ENCODE measurements around the gene PAPSS2. TPM values are rescaled to one million over a fixed set of nuclear protein-coding genes. Genes with fewer than 3 reads are reported as not detected.
"Not testable (repeated sequence)": the region's sequence is repeated elsewhere in the genome, so short reads cannot be mapped to it uniquely, and the experiment has no call there.

The PAPSS2 gene
- total RNA-seq, 1 experiment from 2014 or later, result 24.5 TPM

- no peak overlapping the region for H4K5ac ChIP-seq (ENCODE audit: insufficient read length, low read depth, low read length)
- H3K9me3 ChIP-seq (ENCODE audit: control insufficient read depth, low read depth, low read length), result no peaks in the 10 kb centered on the region
- no peak overlapping the region for H4K8ac ChIP-seq (replicated peaks; ENCODE audit: insufficient read length, low read depth, low read length)
- no peaks in the 10 kb centered on the region for H4K20me1 ChIP-seq (ENCODE audit: control insufficient read depth, insufficient read depth, insufficient read length)
- no peak overlapping the region for H2AK5ac ChIP-seq (ENCODE audit: insufficient read length, low read length)
- H3K56ac ChIP-seq (ENCODE audit: insufficient read length, low read depth, low read length), result no peak overlapping the region
- no peak overlapping the region for H2BK5ac ChIP-seq (ENCODE audit: insufficient read length, low read length)
- no peak overlapping the region for H3K14ac ChIP-seq (ENCODE audit: insufficient read depth, low read length)
- no peaks in the 10 kb centered on the region for H3K79me2 ChIP-seq (ENCODE audit: insufficient read depth, low read length)
- peak overlapping the region in 2 of 3 experiments; percentile 6 to 84; a peak in 5 of 7 replicates for H3K27ac Mint-ChIP-seq
- no peak overlapping the region for H2BK15ac ChIP-seq (ENCODE audit: low read depth, low read length)
- no peak overlapping the region for H2BK20ac ChIP-seq (ENCODE audit: low read depth, low read length, poor library complexity, severe bottlenecking)
- no peaks in the 10 kb centered on the region for H3K79me1 ChIP-seq (ENCODE audit: insufficient read depth, low read depth, low read length, poor library complexity, severe bottlenecking)
- H3K23ac ChIP-seq (ENCODE audit: insufficient read length, low read depth, low read length), result no peak overlapping the region
- H3K23me2 ChIP-seq (ENCODE audit: insufficient read length, low read depth, low read length, poor library complexity, severe bottlenecking), result no peaks in the 10 kb centered on the region
- peaks cover 17 to 19% of the 10 kb centered on the region in 2 experiments for H3K4me1 Mint-ChIP-seq
- WGBS (ENCODE audit: extremely low coverage, insufficient read length, low lambda C conversion rate), result no CpG with 5 or more reads among the region's 7 CpGs
- no peak overlapping the region for H3T11ph ChIP-seq (ENCODE audit: low read length)
- H3K27me3 ChIP-seq (ENCODE audit: insufficient read depth, low read length), result no peaks in the 10 kb centered on the region
- H3K4ac ChIP-seq (ENCODE audit: low read depth, low read length), result no peak overlapping the region
- H3K4me3 Mint-ChIP-seq, result peak overlapping the region; percentile 46 to 67
- H3K9ac ChIP-seq (ENCODE audit: extremely low read depth, insufficient read length, low read length), result no peak overlapping the region
- TF ChIP-seq CTCF (conservative IDR thresholded peaks at IDR 0.05), result peak; percentile 89
- H2BK12ac ChIP-seq (ENCODE audit: insufficient read length, low read depth, low read length), result no peak overlapping the region
- no peak overlapping the region for H3K18ac ChIP-seq (ENCODE audit: insufficient read length, low read depth, low read length)
- no peak overlapping the region for H2BK120ac ChIP-seq (ENCODE audit: low read depth, low read length, poor library complexity, severe bottlenecking)
- H2AFZ ChIP-seq (ENCODE audit: low read length), result peak overlapping the region; percentile 3
- H3K27ac ChIP-seq (ENCODE audit: insufficient read length, low read depth, low read length), result no peak overlapping the region
- H3K4me2 ChIP-seq (ENCODE audit: insufficient read depth, insufficient read length, low read length), result peak overlapping the region; percentile 28
- H3K36me3 Mint-ChIP-seq (ENCODE audit: insufficient read depth in 1 of 3, low read depth in 3 of 3), result no peaks in the 10 kb centered on the region; a peak in 1 of 7 replicates
- DNase-seq, result peak; percentile 85
- no peaks in the 10 kb centered on the region for H3K9me3 Mint-ChIP-seq
- no peaks in the 10 kb centered on the region for H3K27me3 Mint-ChIP-seq (ENCODE audit: low read depth)
- H3K4me1 ChIP-seq (ENCODE audit: insufficient read depth, low read length), result peaks cover 4% of the 10 kb centered on the region; the same call in 1 of the 2 replicates
- no peak overlapping the region for H4K91ac ChIP-seq (ENCODE audit: insufficient read length, low read depth, low read length)
Measured at GRCh38 chr10:87734987-87735827, 75.5 kb downstream of the PAPSS2 start.

GRCh38 chr10:87738253-87738652 lies 78.6 kb downstream of the PAPSS2 start:
- H3K27me3 ChIP-seq (ENCODE audit: insufficient read depth, low read length); H3K4me3 Mint-ChIP-seq: not testable (repeated sequence)
- no CpG with 5 or more reads among the region's 1 CpG for WGBS (ENCODE audit: extremely low coverage, insufficient read length, low lambda C conversion rate)

More at GRCh38 chr10:87738253-87738652, 78.6 kb downstream of the PAPSS2 start:
- H3K23ac ChIP-seq (ENCODE audit: insufficient read length, low read depth, low read length); H3K56ac ChIP-seq (ENCODE audit: insufficient read length, low read depth, low read length); H3K9me3 ChIP-seq (ENCODE audit: control insufficient read depth, low read depth, low read length); H3K18ac ChIP-seq (ENCODE audit: insufficient read length, low read depth, low read length); H3K9ac ChIP-seq (ENCODE audit: extremely low read depth, insufficient read length, low read length); H3K27ac Mint-ChIP-seq; H4K20me1 ChIP-seq (ENCODE audit: control insufficient read depth, insufficient read depth, insufficient read length); H3K27me3 Mint-ChIP-seq (ENCODE audit: low read depth); H3K4me2 ChIP-seq (ENCODE audit: insufficient read depth, insufficient read length, low read length); H2AFZ ChIP-seq (ENCODE audit: low read length); H4K8ac ChIP-seq (replicated peaks; ENCODE audit: insufficient read length, low read depth, low read length); H3T11ph ChIP-seq (ENCODE audit: low read length); H3K79me2 ChIP-seq (ENCODE audit: insufficient read depth, low read length); H3K23me2 ChIP-seq (ENCODE audit: insufficient read length, low read depth, low read length, poor library complexity, severe bottlenecking); H2BK15ac ChIP-seq (ENCODE audit: low read depth, low read length); H3K14ac ChIP-seq (ENCODE audit: insufficient read depth, low read length); H2BK12ac ChIP-seq (ENCODE audit: insufficient read length, low read depth, low read length); H2BK20ac ChIP-seq (ENCODE audit: low read depth, low read length, poor library complexity, severe bottlenecking); H4K5ac ChIP-seq (ENCODE audit: insufficient read length, low read depth, low read length); H4K91ac ChIP-seq (ENCODE audit: insufficient read length, low read depth, low read length); H3K79me1 ChIP-seq (ENCODE audit: insufficient read depth, low read depth, low read length, poor library complexity, severe bottlenecking); H2BK5ac ChIP-seq (ENCODE audit: insufficient read length, low read length); H3K9me3 Mint-ChIP-seq; H3K36me3 Mint-ChIP-seq (ENCODE audit: insufficient read depth in 1 of 3, low read depth in 3 of 3); H3K27ac ChIP-seq (ENCODE audit: insufficient read length, low read depth, low read length); H2BK120ac ChIP-seq (ENCODE audit: low read depth, low read length, poor library complexity, severe bottlenecking); H2AK5ac ChIP-seq (ENCODE audit: insufficient read length, low read length); DNase-seq; H3K4ac ChIP-seq (ENCODE audit: low read depth, low read length); H3K4me1 ChIP-seq (ENCODE audit: insufficient read depth, low read length): not testable (repeated sequence)
- H3K4me1 Mint-ChIP-seq, result peaks cover 15 to 16% of the 10 kb centered on the region in 2 experiments

Measured in H9 (cell line).